Measurements from ENCODE around the gene NLGN3. TPM values are rescaled to one million over a fixed set of nuclear protein-coding genes. Genes with fewer than 3 reads are reported as not detected.

Gene NLGN3
- under 0.01 TPM in 2 replicates for total RNA-seq

DNA sequence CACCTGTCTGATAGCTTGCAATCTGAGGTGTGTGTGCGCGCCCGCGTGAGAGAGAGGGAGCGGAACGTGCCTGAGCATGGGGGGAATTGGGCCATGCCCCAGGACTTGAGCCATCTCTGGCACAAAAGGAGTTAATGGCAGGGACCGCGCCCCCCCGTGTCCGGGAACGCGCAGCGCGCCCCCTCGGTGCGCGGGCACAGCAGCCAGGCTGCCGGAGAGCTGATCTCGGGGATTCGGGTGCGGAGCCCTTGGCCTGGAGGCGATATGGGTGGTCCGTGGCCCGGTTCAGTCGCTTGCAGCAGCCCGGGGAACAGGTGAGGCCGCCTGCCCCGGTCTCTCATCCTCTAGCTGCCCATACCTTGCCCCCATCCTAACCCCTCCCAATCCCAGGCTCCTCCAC is at the start of gene NLGN3:
TSS of gene NLGN3 (plus strand) at position 191 of the 400 bp plus-strand sequence. CDS start 2,909 bp downstream, outside the sequence.
- DNase-seq (ENCODE audit: low read depth in 2 of 2): no peak

DNA sequence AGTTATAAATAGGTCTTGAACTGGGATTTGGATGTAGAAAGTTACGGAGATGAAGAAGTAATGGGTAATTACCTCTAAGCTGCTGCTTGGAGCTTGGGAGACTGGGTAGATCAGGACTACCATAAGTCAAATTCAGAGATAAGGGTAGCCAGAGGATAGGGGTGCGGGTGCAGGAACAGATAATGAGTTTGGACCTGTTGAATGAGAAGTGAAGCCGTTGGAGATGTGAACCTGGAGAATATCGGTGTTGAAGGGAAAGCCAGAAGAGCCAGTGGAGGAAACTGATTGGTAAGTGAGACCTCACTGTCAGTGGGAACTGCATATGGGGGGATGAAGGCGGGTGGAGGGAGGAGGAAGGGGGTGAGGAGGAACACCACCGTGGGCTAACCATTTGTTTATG is 49.6 kb upstream of the NLGN3 start:
- DNase-seq (ENCODE audit: low read depth in 2 of 2): no peak

DNA sequence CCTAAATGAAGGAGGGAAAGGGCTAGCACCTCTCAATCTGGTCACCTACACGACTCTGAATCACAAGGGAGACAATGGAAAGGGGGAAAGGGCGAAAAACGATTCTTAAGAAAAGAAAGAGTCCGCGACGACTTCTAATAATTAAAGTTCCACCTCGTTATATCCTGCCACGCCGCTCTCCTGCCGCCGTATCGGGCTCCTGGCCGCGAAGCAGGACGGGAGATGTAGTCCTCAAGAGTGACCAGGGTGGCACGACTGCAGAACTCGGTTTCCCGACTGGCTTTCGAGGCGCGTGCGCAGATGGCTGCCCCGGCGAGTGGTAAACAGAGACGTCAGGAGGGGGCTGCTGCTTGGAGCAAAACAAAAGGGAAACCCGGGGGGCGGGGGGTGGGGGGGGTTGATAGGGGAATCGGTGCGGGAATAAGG is 49.1 kb upstream of the NLGN3 start, which contains the start of gene FOXO4:
TSS of gene FOXO4 (plus strand) at position 297 of the 426 bp plus-strand sequence. CDS start 678 bp downstream, outside the sequence.
- DNase-seq (ENCODE audit: low read depth in 2 of 2): peak; percentile 89 to 92

DNA sequence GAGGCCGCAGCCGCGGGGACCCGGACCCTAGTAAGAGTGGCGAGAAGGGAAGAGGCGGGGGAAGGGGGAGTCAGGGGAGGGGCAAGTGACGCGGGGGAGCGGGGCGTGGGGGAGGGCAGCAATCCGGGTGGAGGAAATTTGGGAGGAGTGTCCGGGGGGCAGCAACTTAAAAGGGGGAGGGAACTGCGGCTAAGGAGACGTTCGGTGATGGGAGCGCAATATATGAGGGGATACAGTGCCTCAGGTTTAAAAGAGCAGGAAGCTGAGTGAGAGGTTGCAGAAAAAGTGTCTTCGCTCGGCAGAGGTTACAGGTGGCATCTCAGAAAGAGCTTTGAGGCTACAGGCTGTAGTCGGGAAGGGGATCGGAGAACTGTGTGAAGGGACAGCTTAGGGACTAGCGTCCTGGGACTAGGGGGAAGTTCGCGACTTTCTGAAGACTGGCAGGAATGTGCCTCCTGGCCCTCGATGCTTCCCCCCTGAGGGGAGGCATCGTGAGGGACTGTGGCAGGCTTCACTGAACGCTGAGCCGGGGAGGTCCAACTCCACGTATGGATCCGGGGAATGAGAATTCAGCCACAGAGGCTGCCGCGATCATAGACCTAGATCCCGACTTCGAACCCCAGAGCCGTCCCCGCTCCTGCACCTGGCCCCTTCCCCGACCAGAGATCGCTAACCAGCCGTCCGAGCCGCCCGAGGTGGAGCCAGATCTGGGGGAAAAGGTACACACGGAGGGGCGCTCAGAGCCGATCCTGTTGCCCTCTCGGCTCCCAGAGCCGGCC is 48.5 kb upstream of the NLGN3 start:
- peak in 1 of 2 donors; percentile 17 for DNase-seq (ENCODE audit: low read depth in 2 of 2)

DNA sequence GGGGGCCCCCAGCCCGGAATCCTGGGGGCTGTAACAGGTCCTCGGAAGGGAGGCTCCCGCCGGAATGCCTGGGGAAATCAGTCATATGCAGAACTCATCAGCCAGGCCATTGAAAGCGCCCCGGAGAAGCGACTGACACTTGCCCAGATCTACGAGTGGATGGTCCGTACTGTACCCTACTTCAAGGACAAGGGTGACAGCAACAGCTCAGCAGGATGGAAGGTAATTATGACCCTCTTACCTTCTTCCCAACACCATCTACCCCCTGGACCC is 47.9 kb upstream of the NLGN3 start:
- DNase-seq (ENCODE audit: low read depth in 2 of 2): no peak

DNA sequence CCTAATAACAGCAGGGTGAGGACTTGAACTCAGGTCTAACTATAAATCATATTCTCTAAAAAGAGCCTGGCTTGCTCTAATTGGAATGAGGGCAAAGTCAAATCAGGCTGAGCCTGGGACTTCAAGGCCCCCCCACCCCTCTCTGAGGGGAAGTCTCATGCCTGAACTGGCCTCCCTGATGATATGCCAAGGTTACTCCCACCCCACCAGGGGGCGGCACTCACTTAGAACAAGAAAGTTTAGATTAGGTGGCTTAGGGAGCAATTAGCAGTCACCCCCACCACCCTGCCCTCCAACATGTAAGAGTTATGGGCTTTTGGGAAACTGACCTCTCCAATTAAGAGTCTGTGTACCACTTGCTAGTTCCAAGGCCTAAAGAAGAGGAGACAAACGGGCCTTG is 46.3 kb upstream of the NLGN3 start:
- DNase-seq (ENCODE audit: low read depth in 2 of 2): peak; percentile 66 to 73

DNA sequence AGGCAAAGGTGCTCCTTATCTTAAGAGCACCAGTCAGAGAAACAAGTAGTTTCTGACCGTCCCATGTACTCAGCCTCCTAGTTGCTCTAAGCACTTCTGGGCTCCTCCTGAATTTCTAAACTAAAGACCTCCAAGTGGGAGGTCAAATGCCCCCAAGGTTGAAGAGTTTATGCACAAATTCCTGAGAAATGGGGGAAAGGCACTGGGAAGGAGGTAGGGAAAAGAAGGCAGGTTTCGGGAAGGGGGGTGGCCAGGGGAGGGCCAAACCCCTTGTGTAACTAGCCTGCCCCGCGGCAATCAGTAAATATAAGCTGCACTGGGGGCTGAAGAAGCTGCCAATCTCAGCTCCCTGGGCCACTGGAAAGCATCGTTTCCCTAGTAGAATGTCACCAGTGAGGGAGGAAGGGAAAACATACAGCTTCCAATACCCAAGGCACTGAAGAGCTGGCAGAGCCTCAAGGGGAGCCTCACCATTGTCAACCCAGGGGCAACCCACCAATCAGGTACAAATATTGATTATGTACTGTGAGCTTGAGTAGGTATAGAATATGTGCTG is 45.6 kb upstream of the NLGN3 start:
- no peak for DNase-seq (ENCODE audit: low read depth in 2 of 2)

DNA sequence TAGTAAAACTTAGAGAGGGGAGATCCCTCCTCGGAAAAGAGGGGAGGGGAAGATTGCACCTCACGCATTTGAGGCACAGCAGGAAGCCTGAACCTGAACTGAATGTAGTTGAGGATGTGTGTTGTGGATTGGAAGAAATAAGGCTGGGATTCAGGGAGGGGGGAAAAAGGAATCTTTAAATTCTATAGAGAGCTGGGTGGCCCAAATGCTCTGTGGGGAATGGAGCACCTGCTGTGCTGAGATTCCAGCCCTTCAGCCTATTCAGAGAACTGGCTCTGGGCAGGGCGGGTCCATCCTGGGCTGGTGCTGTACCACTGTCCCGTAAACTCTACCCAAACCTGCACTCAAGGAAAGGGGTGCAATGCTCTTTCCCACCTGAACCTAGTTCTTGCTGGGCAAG is 44.9 kb upstream of the NLGN3 start:
- DNase-seq (ENCODE audit: low read depth in 2 of 2): no peak

DNA sequence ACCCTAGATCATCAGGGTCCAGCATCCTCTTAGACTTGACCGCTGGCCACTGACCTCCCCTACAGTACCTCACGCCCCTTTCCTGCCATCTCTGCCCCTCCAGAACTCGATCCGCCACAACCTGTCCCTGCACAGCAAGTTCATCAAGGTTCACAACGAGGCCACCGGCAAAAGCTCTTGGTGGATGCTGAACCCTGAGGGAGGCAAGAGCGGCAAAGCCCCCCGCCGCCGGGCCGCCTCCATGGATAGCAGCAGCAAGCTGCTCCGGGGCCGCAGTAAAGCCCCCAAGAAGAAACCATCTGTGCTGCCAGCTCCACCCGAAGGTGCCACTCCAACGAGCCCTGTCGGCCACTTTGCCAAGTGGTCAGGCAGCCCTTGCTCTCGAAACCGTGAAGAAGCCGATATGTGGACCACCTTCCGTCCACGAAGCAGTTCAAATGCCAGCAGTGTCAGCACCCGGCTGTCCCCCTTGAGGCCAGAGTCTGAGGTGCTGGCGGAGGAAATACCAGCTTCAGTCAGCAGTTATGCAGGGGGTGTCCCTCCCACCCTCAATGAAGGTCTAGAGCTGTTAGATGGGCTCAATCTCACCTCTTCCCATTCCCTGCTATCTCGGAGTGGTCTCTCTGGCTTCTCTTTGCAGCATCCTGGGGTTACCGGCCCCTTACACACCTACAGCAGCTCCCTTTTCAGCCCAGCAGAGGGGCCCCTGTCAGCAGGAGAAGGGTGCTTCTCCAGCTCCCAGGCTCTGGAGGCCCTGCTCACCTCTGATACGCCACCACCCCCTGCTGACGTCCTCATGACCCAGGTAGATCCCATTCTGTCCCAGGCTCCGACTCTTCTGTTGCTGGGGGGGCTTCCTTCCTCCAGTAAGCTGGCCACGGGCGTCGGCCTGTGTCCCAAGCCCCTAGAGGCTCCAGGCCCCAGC is 43.8 kb upstream of the NLGN3 start:
- DNase-seq (ENCODE audit: low read depth in 2 of 2): no peak

DNA sequence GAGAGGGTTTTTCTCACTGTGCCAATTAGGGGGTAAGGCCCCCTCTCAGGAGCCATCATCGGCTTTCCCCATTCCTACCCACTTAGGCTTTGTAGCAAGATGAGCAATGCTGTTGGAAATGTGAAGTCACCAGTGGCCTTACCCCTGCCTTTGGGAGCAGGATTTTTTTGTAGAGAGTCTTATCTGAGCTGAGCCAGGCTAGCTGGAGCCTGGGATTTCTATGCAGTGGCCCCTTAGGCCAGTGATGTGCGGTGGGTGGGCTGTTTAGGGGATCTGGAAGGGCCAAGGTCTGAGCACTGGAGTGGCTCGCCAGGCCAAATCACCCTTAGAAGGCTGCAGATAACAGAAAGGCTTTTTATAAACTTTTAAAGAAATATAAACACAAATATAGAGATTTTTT is 42.3 kb upstream of the NLGN3 start:
- no peak for DNase-seq (ENCODE audit: low read depth in 2 of 2)

DNA sequence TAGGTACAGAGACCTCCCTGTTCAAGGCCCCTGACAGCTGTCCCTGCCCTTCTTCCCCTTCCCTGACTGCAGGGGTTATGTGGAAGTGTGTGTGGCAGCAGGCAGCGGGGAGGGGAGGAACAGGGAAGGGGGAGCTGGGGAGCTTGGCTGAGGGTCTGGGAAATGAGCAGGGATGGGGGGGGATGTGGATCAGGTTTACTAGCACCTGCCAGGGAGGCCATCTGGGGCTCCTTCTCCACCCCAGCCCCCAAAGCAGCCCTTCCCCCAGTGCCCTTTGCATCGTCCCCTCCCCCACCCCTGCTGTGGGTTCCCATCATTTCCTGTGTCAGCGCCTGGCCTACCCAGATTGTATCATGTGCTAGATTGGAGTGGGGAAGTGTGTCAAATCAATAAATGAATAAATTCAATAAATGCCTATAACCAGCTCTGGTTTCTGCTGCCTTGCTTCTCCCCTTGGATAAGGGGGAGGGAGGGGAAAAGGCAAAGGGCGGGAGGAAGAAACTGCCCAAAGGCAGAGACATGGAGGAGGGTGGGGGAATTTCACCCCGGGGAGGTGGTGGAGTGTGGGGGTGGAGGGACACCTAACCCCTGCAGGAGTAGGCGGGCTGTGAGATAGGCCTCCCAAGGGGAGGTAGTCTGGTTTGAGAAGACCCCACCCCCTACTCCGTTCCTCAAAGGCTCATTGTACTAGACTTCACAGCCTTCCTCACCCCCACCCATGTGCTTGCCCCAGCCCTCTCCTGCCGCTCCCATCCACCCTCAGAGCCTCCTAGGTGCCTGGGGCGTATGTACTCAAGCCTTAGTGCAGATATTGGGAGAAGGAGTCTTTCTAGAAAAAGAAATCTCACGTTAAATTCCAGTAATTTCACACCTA is 41.3 kb upstream of the NLGN3 start:
- DNase-seq (ENCODE audit: low read depth in 2 of 2): peak in 1 of 2 donors; percentile 11

DNA sequence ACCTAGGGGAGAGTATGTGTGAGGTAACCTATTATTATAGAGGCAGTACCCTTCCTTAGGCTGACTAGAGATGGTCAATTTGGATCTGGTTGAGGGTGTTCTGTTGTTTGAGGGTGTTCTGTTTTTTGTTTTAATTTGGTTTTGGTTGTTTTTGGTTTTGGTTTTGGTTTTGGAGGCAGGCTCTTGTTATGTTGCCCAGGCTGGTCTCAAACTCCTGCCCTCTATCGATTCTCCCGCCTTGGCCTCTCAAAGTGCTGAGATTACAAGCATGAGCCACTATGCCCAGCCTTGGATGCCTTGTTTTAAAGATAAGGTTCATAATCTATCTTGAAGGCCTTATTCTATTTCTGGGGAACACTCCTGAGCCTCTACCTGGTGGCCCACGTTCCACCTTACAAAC is 39.0 kb upstream of the NLGN3 start:
- DNase-seq (ENCODE audit: low read depth in 2 of 2): no peak

DNA sequence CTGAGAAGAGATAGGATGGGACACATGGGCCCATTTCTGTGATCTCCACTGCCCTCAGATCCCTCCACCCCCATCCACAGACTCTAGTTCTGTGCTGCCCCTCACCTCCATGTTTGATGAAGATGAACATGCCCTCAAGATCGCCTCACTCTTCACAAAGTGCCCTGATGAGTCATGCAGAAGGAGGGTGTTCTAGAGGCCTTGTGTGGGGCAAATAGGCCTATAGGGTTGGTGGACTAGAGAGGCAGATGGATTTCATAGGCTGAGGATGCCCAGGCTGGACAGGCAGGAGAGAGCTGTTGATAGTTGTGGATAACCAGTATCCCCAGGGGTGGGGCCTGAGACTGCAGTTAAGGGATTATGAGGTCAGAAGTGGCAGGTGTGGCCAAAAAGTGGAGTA is 38.2 kb upstream of the NLGN3 start, which contains the start of gene CXorf65:
TSS of gene CXorf65 (minus strand) at position 314 of the 400 bp plus-strand sequence. CDS start at position 130, 184 bp downstream.
- no peak for DNase-seq (ENCODE audit: low read depth in 2 of 2)

DNA sequence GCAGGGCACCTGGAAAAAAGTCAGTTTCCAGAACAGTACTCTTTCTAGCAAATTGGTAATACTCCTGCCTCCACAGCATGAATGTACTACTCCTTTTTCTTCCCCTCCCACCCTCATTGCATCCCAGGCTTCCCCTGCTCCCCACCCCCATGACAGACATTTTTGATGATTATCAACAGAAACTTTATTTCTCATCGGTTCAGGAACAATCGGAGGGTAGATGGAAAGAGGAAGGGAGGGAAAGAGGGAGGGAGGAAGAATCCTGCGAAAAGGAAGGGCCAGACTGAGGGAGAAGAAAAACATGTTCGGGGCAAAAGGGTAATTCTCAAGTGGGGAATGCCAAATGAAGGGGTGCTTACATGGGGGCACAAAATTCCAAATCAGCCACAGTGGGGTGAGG is 37.4 kb upstream of the NLGN3 start:
- no peak for DNase-seq (ENCODE audit: low read depth in 2 of 2)

DNA sequence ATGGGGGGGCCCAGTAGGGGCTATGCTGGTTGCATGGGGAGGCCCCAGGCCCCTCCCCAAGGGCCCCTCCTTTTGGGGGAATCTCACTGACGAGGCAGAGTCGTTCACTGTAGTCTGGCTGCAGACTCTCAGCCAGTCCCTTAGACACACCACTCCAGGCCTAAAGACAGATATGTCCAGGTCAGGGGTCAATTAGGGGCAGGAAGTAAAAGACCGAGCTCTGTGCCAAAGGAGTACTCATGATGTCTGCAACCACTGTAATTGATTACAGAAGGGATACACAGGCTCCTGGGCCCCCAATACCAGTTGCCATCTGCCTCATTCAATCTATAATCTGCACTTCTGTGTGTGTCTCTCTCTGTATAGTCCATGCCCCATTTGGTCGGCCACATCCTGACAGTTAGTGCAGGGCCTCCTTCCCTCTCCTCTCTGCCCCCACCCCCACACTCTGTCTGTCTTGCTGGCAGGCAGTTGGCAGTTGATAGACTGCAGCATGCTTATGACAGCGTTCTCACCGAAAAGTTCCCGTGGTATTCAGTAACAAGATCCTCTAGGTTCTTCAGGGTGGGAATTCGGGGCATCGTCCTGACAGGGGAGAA is 36.8 kb upstream of the NLGN3 start:
- DNase-seq (ENCODE audit: low read depth in 2 of 2): no peak

DNA sequence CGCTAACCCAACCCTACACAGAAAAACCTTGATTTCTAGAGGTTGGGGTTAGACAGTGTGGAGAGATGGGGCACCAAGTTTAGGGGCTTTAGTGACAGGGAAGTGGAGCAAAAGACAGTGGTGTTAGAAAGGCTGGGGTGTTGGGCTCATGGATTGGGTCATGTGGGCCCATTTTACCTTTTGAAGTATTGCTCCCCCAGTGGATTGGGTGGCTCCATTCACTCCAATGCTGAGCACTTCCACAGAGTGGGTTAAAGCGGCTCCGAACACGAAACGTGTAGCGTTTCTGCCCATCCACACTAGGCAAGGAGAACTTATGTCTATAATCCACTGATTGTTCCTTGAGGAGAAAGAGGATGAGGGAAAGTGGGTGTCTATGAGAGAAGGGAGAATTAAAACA is 35.6 kb upstream of the NLGN3 start:
- no peak for DNase-seq (ENCODE audit: low read depth in 2 of 2)

DNA sequence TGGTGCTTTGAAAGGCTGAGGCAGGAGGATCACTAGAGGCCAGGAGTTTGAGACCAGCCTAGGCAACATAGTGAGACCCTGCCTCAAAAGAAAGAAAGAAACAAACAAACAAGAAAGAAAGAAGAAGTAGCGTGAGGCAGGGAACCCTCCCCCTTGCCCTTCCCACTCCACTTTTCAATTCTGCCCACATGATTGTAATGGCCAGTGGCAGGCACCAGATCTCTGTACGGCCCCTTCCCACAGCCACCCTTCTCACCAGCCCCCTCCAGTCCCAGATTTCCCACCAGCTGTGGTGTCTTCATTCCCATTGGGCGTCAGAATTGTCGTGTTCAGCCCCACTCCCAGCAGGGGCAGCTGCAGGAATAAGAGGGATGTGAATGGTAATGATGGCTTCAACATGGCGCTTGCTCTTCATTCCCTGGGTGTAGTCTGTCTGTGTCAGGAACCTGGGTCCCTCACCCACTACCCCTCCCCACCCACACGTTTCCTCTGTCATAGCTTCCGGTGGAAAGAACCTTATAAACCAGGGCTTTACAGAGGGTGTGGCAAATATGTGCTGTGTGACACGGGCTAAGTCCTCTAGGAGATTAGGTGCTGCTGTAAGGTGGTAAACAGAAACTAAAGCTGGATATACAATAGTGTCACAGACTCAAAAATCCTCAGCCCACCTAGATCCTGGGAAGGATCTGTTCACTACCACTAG is 33.3 kb upstream of the NLGN3 start, which contains the start of gene IL2RG:
TSS of gene IL2RG (minus strand) at position 437 of the 703 bp plus-strand sequence. CDS start at position 399, 38 bp downstream.
- peak in 1 of 2 donors; percentile 11 for DNase-seq (ENCODE audit: low read depth in 2 of 2)

DNA sequence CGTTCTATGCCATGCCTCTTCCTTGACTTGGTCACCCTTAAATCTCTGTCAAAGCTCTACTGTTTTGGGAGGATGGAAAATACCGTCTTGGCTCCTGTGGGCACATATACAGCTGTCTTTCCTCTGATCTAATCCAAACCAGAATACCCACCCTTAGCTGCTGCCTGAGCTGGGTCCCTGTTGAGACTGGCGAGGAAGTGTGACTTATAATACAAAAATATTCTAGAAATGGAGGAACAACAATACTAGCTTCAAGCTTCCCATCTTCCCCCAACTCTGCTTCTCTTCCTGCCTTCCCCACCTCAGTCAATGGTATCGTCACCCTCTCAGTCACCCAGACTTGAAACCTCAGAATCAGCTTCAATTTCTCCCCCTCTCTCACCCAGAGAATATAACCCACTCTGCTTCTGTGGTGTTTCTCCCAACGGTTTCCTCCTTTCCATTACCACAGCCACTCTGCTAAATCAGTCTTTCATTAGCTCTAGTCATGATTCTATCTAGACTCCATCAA is 32.7 kb upstream of the NLGN3 start:
- DNase-seq (ENCODE audit: low read depth in 2 of 2): no peak

DNA sequence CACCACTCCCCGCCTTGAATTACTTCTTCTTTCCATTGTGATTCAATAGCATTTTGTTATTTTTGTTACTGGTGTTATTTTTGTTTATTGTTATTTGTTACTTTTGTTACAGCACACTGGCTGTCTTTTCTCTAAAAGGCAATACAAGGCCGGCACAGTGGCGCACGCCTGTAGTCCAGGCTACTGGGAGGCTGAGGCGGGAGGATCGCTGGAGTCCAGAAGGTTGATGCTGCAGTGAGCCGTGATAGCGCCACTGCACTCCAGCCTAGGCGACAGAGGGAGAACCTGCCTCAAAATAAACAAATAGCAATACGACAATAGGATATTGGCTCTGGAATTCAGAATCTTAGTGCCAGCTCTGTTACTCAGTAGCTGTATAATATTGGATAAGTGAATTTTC is 27.3 kb upstream of the NLGN3 start:
- no peak for DNase-seq (ENCODE audit: low read depth in 2 of 2)
